ENCODE results near the gene CALR3.
"Not testable (repeated sequence)": the region's sequence is repeated elsewhere in the genome, so short reads cannot be mapped to it uniquely, and the experiment has no call there.

CALR3 gene

GRCh38 chr19:16459680-16460079, 36.3 kb downstream of the CALR3 start:
- in situ Hi-C loops (cut with MboI; ENCODE audit: low sequenced_read_pairs): no loop called here

GRCh38 chr19:16458391-16459341, 37.3 kb downstream of the CALR3 start:
- in situ Hi-C loops (cut with MboI; ENCODE audit: low sequenced_read_pairs): no loop called here

- in situ Hi-C loops (cut with MboI; ENCODE audit: low sequenced_read_pairs): no loop called here
These were observed 38.0 kb downstream of the CALR3 start for GRCh38 chr19:16457954-16458331.

- in situ Hi-C loops (cut with MboI; ENCODE audit: low sequenced_read_pairs): no loop called here
These were observed 38.6 kb downstream of the CALR3 start for GRCh38 chr19:16457195-16457953.

- in situ Hi-C loops (cut with MboI; ENCODE audit: low sequenced_read_pairs): no loop called here
These were observed 39.2 kb downstream of the CALR3 start for GRCh38 chr19:16456652-16457194.

GRCh38 chr19:16455489-16455888, 40.5 kb downstream of the CALR3 start:
- in situ Hi-C loops (cut with MboI; ENCODE audit: low sequenced_read_pairs): no loop called here

GRCh38 chr19:16454351-16454918, 41.5 kb downstream of the CALR3 start:
- in situ Hi-C loops (cut with MboI; ENCODE audit: low sequenced_read_pairs): no loop called here

GRCh38 chr19:16452325-16452724, 43.6 kb downstream of the CALR3 start:
- in situ Hi-C loops (cut with MboI; ENCODE audit: low sequenced_read_pairs): no loop called here

- in situ Hi-C loops (cut with MboI; ENCODE audit: low sequenced_read_pairs): no loop called here
These were observed 46.5 kb downstream of the CALR3 start for GRCh38 chr19:16449330-16449961.

GRCh38 chr19:16448872-16449271, 47.1 kb downstream of the CALR3 start:
- in situ Hi-C loops (cut with MboI; ENCODE audit: low sequenced_read_pairs): not testable (repeated sequence)

GRCh38 chr19:16446724-16447368, 49.1 kb downstream of the CALR3 start:
- in situ Hi-C loops (cut with MboI; ENCODE audit: low sequenced_read_pairs): no loop called here

- in situ Hi-C loops (cut with MboI; ENCODE audit: low sequenced_read_pairs): no loop called here
These were observed 49.8 kb downstream of the CALR3 start for GRCh38 chr19:16446108-16446723.

- in situ Hi-C loops (cut with MboI; ENCODE audit: low sequenced_read_pairs): no loop called here
These were observed 50.5 kb downstream of the CALR3 start for GRCh38 chr19:16445238-16446107.

GRCh38 chr19:16444269-16444600, 51.7 kb downstream of the CALR3 start:
- in situ Hi-C loops (cut with MboI; ENCODE audit: low sequenced_read_pairs): no loop called here

- in situ Hi-C loops (cut with MboI; ENCODE audit: low sequenced_read_pairs): no loop called here
These were observed 53.3 kb downstream of the CALR3 start for GRCh38 chr19:16442386-16443276.

GRCh38 chr19:16441661-16442162, 54.3 kb downstream of the CALR3 start:
- in situ Hi-C loops (cut with MboI; ENCODE audit: low sequenced_read_pairs): no loop called here

- in situ Hi-C loops (cut with MboI; ENCODE audit: low sequenced_read_pairs): no loop called here
These were observed 59.1 kb downstream of the CALR3 start for GRCh38 chr19:16436780-16437332.
